ENCODE results near the gene ATP5F1D. TPM values are rescaled to one million over a fixed set of nuclear protein-coding genes. Genes with fewer than 3 reads are reported as not detected.

Gene ATP5F1D
- total and polyA plus RNA-seq, 2 of the 13 experiments (the other 11 are each of a cell fraction or from before 2014, with no cell fraction given) = 39.4 to 78.7 TPM

- TF ChIP-seq ZNF691 (CRISPR knock-in tag; IDR thresholded peaks at IDR 0.05; ENCODE audit: borderline replicate concordance, low read depth) (no peak; the same call in 1 of the 2 replicates), ZNF839 (CRISPR knock-in tag; IDR thresholded peaks at IDR 0.05; ENCODE audit: borderline replicate concordance) (no peak), RELA (CRISPR knock-in tag; IDR thresholded peaks at IDR 0.05) (no peak), HOXD1 (CRISPR knock-in tag; IDR thresholded peaks at IDR 0.05) (0 out of 2 replicates have a peak, but pooled peaks have one; percentile 61), ZNF790 (CRISPR knock-in tag; IDR thresholded peaks at IDR 0.05; ENCODE audit: borderline replicate concordance) (no peak), SP5 (CRISPR knock-in tag; IDR thresholded peaks at IDR 0.05; ENCODE audit: borderline replicate concordance, low read depth) (no peak; the same call in 1 of the 2 replicates), BATF2 (CRISPR knock-in tag; IDR thresholded peaks at IDR 0.05) (no peak), MATR3 (CRISPR knock-in tag; IDR thresholded peaks at IDR 0.05) (no peak), SMARCC2 (IDR thresholded peaks at IDR 0.05) (no peak), FOXM1 (CRISPR knock-in tag; IDR thresholded peaks at IDR 0.05) (no peak), MLX (CRISPR knock-in tag; IDR thresholded peaks at IDR 0.05) (peak; percentile 68; the same call in 1 of the 2 replicates), ATRX (CRISPR knock-in tag; IDR thresholded peaks at IDR 0.05; ENCODE audit: borderline replicate concordance) (no peak), ZNF776 (CRISPR knock-in tag; IDR thresholded peaks at IDR 0.05) (0 out of 2 replicates have a peak, but pooled peaks have one; percentile 30), JUNB (CRISPR knock-in tag; IDR thresholded peaks at IDR 0.05; ENCODE audit: borderline replicate concordance) (no peak), CSRNP1 (CRISPR knock-in tag; IDR thresholded peaks at IDR 0.05) (no peak), E2F1 (CRISPR knock-in tag; IDR thresholded peaks at IDR 0.05) (no peak), THAP9 (CRISPR knock-in tag; IDR thresholded peaks at IDR 0.05; ENCODE audit: borderline replicate concordance) (no peak), KDM4B (CRISPR knock-in tag; IDR thresholded peaks at IDR 0.05) (no peak), ZSCAN12 (CRISPR knock-in tag; IDR thresholded peaks at IDR 0.05) (no peak), RFX3 (CRISPR knock-in tag; IDR thresholded peaks at IDR 0.05) (no peak), BRD4 (CRISPR knock-in tag; IDR thresholded peaks at IDR 0.05) (no peak; the same call in 1 of the 2 replicates), PRMT3 (CRISPR knock-in tag; IDR thresholded peaks at IDR 0.05; ENCODE audit: borderline replicate concordance, low read depth) (no peak), ZBTB1 (CRISPR knock-in tag; IDR thresholded peaks at IDR 0.05; ENCODE audit: borderline replicate concordance) (no peak)
Measured at GRCh38 chr19:1284293-1284978, 42.9 kb downstream of the ATP5F1D start (continued).

All from HepG2 (cell line).